DMS53 treated with DMSO at 0.1 percent for 48 hours (cell line): Measurements from ENCODE around the gene SRSF2.
"Not testable (repeated sequence)": the region's sequence is repeated elsewhere in the genome, so short reads cannot be mapped to it uniquely, and the experiment has no call there.

Experiments
- DNase-seq: peaks from one replicate; lab custom pipeline; 2025; ENCODE audit not compliant: unreplicated experiment; lab: John Stamatoyannopoulos, UW

SRSF2 gene

DNA sequence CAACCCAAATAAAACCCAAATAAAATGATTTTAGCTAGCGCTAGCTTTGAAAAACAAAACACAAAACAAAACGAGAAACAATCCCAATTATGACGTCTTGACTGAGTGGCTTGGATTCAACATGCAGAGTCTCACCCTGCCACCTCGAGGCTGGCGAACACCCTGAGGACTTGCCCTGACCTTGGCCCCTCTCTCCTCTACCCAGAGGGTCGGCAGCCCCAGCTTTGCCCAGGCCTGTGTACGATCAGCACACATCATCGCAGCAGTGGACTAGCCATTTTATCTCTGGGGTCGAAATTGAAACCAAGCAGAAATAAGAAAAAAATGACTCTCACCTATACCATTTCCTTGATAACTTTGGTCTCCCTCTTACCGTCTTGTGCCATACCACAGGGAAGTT lies 15.7 kb downstream of the SRSF2 start:
- DNase-seq: no peak

DNA sequence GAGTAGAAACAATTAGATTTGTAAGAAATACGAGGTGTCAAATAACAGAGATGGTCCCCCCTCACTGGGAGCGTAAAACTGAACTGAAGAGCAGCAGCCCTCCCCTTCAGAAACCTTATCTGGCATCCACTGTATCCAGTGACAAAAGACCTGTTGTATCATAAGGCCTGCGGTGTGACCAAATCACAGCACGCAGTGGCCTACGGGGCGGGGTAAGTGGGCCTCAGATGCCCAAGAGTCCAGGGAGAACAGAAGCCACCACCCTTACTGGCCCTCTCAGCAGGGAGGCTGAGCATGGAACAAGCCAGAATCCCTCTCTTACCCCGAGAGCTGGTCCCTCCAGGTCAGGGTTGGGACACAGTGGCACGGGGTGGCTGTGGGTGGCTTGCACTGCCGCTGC lies 16.2 kb downstream of the SRSF2 start:
- no peak for DNase-seq

- no peak for DNase-seq
Measured at GRCh38 chr17:76720211-76720610, 16.9 kb downstream of the SRSF2 start.

GRCh38 chr17:76718516-76718915 lies 18.6 kb downstream of the SRSF2 start:
- DNase-seq: no peak

- no peak for DNase-seq
Measured at GRCh38 chr17:76716839-76717215, 20.3 kb downstream of the SRSF2 start.

DNA sequence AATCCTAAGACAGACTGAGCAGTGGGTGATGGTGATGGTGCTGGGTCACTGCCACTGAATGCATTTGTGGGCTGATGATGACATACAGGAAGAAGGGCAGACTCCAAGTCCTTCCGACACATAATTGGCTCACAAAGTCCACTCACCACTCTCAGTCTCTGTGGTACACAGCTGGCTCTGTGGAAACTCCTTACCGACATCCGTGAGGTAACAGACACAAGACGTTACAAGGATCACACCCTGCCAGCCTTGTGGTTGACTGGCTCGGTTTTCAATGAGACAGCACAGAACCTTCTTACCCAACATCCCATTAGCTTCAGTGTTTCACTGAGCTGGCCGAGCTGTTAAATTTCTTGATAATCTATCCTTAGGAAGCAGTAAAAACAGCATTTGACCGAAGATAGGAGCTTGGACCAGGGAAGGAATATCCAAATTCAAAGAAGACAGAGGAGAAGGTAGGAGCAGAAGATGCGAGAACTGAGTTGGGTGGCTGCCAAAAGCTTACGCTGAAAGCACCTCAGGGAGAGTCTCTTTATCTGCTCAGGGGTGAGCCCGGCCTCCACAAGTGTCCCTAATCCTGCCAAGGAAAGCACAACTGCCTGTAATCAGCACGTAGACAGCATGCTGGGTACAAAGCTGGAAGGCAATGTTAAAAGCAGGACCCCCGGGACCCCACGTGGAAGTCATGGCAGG lies 20.8 kb downstream of the SRSF2 start:
- no peak for DNase-seq

DNA sequence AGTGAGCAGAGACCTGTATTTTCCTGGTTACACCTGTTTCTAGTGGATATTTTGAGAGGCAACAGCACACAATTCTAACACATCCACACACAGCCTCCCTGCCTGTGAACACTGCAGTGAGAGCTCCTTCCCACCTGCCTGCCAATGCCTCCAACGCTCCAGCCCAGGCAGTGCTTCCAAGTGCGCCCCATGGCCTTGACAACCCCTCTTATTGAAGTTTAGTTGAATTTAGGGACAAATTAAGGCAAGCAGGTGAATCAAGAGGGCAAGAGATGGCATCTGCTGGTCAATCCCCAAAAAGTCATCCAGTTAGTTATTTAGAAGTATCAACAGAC lies 21.7 kb downstream of the SRSF2 start:
- no peak for DNase-seq

GRCh38 chr17:76714822-76715495 lies 22.2 kb downstream of the SRSF2 start:
- DNase-seq: peak; percentile 16

GRCh38 chr17:76714336-76714735 lies 22.8 kb downstream of the SRSF2 start:
- DNase-seq: no peak

DNA sequence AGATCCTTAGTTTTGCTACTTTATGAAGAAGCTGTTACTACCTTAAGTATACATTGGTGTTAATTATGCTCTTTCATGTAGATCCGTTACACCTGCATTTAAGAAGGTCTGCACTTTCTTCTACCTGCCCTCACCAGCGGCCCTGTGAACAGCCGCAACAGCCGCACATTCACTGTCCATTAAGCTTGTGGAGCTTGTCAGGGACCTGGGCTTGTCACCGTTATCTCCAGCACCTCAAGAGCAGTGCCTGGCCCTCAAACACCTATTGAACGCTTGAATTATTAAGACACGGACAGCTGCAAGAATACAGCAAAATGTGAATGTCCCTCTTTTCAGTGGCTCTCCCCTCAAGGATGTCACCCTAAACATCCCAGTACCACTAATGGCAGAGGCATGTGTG lies 23.4 kb downstream of the SRSF2 start:
- DNase-seq: no peak

DNA sequence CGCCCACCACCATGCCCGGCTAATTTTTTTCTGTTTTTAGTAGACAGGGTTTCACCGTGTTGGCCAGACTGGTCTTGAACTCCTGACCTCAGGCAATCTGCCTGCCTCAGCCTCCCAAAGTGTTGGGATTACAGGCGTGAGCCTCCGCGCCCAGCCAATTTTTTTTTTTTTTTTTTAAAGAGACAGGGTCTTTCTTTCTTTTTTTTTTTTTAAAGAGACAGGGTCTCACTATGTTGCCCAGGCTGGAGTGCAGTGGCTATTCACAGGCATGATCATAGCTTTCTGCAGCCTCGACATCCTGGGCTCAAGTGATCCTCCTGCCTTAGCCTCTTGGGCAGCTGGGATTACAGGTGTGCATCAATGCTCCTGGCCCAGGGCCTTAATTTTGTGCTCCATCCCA lies 24.8 kb downstream of the SRSF2 start:
- DNase-seq: not testable (repeated sequence)

- no peak for DNase-seq
Measured at GRCh38 chr17:76710863-76711611, 26.1 kb downstream of the SRSF2 start, which contains the start of gene MXRA7. MXRA7 (minus strand) TSS chr17:76710965; CDS start chr17:76710946, 19 bp downstream.

DNA sequence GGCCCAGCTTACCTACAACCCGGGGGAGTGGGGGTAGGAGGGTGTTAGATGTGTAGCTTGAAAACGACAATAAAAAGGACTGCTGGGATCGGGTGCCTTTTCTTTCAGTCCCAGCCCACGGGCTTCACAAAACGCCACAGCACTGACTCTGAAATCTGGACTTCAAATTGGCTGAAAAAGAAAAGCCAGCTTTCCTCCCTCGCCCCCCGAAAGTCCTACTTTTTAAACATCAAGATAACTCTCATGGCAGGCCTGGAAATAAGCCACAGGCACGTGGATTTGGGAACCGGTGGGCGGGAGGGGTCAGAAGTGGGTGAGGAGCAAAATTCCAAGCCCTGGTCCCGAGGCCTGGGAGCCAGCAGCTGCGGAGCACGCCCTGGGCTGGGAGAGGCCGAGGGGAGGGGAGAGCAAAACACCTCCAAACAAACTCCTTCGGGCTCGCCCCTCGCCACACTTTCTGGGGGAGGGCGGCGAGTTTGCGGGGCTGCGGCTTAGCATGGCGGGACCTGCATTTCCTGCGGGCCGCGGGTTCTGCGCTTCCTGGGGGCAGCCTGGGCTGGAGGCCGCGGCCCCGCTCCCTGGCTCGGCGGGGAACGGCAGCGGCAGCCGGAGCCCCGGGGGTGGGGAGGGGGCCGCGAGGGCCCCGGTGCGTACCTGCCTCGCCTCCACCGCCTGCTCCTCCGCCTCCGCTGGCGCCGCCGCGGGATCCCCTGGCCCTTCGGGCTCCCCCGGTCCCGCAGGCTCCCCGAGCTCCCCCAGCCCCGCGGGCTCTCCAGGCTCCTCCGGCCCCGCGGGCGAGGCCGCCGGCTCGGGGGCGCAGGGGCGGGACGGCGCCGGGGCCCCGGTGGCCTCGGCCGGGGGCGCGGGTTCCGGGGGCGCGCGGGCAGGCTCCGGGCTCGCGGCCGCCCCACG lies 26.9 kb downstream of the SRSF2 start:
- not testable (repeated sequence) for DNase-seq

DNA sequence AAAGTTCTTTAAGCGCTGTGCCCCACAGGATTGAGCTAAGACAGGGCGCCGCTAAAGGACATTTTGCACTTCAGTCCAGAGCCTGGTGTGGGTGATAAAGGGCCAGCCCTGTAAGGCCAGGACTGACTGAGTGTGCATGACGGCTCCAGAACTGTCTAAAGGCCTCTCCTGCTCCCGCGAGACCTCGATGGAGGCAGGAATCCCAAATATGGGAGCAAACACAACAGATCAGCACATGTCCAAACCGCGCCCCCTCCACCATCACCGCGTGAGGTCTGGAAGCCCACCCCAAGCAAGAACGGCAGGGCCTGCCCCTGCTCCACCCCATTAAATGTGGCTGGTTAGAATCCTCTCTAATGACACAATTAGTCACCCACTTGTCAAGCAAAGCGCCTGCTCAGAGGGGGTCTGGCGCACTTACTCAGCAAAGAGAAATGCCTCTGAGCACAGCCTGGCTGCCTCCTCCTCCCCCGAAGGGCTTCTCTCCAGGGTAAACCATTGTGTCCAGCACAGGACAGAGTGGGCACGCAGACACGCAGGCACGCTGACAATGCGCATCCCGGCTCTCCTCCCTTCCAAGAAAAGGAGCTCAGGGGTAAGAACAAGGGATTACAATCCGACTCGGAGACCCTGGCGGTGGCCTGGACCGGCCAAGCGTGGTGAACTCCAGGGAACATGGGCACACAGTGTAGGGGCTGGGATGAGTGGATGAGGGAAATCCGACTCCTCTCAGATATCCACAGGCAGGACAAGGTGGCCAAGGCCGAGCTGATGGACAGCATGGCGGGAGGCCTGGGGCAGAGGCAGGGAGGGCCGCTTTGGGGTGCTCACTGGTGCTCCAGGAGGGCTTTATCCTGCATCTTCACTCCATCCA lies 27.8 kb downstream of the SRSF2 start:
- DNase-seq: no peak

DNA sequence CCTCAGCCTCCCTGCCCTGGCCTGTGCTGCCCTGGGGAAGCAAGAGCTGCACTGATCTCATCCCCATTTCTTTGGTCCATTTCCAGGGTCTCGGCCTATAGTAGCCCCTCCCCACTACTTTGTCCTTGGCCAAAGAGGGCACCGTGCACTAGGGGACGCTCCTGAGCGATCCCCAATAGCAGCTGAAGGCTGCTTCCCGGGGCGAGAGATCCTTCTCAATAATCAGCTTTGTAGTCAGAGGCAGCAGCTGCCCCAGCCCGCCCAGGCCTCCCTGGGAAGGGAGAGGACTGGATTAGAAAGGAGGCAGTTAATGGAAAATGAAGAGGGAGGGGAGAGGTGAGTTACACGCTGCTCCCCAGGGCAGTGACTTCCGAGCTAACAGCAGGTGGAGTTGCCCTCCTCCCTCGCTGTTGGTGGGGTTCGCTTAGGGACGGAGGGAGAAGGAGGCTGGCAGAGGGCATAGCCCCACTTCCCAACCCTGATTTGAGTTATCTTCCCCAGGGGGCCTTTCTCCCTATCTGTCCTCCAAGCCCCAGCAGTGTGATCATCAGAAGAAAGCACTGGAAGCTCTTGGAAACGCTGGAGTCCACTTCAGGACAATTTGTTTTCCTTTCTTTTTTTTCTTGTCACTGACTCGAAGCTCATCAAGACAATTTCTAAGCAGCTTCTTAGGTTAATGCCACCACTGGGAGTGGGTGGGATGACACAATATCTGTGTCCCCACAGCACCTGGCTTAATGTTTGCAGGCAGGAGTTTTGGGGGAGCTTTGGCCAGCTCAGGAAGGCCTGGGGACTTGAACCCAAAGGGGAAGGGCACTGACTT lies 28.9 kb downstream of the SRSF2 start:
- no peak for DNase-seq

- no peak for DNase-seq
Measured at GRCh38 chr17:76706817-76707216, 30.3 kb downstream of the SRSF2 start.

GRCh38 chr17:76704805-76705204 lies 32.3 kb downstream of the SRSF2 start:
- DNase-seq: no peak

- DNase-seq: no peak
Measured at GRCh38 chr17:76702941-76703637, 34.0 kb downstream of the SRSF2 start.

DNA sequence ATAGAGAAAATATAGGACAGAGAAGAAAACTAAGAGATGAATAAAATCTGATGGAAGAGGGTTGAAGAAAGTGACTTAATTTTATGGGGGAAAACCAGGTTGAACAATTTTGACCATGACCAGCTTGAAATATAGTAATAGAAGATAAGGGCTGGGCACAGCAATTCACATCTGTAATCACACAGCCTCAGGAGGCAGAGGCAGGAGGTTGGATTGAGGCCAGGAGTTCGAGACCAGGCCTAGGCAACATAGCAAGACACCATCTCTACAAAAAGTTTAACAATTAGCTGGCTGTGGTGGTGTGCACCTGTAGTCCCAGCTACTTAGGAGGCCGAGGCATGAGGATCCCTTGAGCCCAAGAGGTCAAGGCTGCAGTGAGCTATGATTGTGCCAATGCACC lies 35.1 kb downstream of the SRSF2 start:
- no peak for DNase-seq
